ENCODE data around the gene CCDC197.

GRCh38 chr14:94025720-94026119, 28.6 kb downstream of the CCDC197 start:
- TF ChIP-seq CTCF (IDR thresholded peaks at IDR 0.05): no peak
- TF ChIP-seq POLR2A (IDR thresholded peaks at IDR 0.05): no peak

Data from ovary (tissue), 3 donors.